HG03060 (cell line): ENCODE data around the gene JAG1.

Source experiments
- ATAC-seq: cut with Tn5 transposase; IDR thresholded peaks from one replicate; pipeline ENCODE4 v1.9.1; 2021; ENCODE audit warnings: low read depth, moderate number of reproducible peaks; ENCODE audit not compliant: unreplicated experiment

The JAG1 gene

DNA sequence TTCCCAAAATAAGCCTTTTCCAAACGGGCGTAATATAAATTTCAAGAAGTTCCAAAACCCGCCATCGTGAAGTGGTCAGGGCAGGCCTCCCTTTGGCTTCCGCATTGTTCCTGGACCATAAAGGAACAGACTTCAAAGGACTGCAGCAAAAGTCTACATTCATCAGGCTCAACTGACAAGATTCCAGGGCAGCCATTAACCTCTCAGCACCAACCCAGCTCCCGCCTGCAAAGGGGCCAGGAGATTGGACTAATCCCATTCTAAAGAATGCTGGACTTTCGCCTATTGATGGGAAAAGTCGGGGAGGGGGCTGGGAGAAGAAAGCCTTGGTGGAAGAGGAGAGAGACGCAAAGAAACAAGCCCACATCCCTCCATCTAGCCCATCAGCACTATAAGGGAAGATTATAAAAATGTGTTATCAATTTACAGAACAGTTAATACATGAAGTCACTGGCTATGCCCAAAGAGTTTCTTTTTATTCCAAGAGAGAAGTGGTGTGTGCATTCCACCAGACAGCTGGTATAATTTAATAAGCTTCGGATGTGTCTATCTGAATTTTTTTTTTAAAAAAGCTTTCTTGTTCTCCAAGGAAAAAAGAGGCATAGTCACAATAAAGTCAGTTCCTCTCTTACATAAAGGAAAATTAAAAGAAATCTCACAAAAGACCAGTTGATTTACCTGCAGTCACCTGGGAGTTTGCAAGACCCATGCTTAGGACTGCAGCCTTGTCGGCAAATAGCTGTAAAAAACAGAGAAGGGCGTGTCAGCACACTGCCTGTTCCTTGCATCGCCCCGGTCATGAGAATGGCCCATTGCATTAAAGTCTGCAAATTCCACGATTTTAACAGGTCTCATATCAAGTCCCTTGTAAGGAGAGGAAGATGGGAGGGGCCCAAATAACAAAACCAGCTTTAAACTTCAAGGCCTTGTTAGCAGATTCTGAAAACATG is 17.8 kb downstream of the JAG1 start:
- no peak for ATAC-seq

DNA sequence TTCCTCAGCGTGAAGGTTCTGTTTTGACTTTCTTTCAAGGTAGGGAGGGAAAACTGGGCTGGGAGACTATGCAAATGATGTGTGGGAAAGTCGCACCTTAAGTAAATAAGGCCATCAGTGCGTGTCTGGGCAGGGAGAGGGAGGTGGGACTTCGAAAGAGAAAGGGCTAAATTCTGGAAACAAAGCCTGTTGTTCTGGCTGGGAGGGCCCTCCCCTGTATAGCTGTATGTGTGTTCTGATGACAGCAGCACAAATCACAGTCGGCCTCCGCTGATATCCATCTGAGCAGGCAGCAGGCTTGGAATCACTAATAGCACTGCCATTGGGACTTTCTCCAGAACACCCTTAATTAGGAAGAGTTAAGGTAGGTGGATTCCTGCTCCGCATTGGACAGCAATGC is 19.2 kb downstream of the JAG1 start:
- peak; percentile 74 for ATAC-seq

GRCh38 chr20:10654250-10654610 is 19.6 kb downstream of the JAG1 start:
- no peak for ATAC-seq

DNA sequence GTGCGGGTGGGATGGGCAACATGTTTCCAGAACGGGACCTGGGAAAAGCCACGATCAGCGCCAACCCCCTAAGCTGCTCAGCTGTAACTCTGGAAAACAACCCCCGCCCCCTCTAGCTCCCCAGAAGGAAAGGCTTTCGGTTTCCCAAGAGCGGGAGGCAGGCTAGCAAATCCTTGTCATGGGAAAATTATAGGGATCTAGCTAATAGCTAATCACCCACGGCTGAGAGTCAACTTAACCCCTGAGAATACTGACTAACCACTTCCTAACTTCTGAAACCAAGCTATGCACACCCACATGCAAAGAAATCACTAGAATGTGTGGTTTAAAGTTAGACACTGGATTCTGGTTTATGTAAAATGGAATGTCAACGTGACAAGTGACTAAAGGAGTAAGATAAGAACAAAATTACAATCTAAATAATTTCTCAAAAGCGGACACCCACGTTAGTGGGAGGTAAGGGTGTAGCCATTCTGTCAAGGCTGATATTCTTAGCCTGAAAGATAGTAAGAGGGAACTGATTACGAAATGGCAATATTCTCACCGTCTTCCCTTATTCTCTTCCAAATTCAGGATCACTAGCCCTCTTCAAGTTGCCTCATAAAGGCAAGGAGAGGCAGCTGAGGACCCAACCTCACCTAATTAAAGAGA is 20.1 kb downstream of the JAG1 start:
- ATAC-seq: no peak

- ATAC-seq: no peak
These were observed 21.0 kb downstream of the JAG1 start for GRCh38 chr20:10652660-10653261.

GRCh38 chr20:10652185-10652584 is 21.6 kb downstream of the JAG1 start:
- ATAC-seq: no peak

GRCh38 chr20:10651227-10651990 is 22.4 kb downstream of the JAG1 start:
- ATAC-seq: no peak

GRCh38 chr20:10649797-10650160 is 24.0 kb downstream of the JAG1 start:
- no peak for ATAC-seq

DNA sequence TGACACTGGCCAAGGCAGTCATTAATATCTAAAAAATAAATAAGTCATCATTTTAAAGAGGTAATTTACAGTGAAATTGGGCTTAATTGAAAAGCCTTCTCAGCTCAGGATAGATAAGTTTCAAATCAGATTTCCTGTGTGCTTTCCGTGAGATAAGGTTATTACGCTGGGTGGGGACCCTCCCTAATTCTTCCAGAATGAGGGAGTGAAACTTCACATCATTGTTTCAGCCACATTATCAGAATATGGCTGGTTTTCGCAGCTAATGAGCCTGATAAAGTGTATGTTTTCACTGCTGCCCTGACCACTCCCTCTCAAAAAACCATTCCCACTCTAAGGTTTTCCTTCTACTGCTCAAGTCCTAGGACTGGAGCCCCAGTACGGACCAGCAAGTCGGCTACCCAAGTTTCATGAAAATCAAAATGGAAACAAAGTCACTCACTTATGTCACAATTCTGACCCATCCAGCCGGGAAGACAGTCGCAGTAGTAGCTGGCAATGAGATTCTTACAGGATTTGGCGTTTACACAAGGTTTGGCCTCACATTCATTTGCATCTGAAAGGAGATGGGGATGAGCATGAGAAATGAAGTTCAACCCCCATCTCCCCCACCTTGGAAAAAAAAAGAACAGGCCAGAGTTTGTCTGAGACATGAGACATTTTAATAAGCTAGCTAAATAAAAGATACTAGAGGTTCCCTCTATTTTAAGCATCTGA is 24.6 kb downstream of the JAG1 start:
- no peak for ATAC-seq

- ATAC-seq: no peak
These were observed 25.1 kb downstream of the JAG1 start for GRCh38 chr20:10648651-10649050.

DNA sequence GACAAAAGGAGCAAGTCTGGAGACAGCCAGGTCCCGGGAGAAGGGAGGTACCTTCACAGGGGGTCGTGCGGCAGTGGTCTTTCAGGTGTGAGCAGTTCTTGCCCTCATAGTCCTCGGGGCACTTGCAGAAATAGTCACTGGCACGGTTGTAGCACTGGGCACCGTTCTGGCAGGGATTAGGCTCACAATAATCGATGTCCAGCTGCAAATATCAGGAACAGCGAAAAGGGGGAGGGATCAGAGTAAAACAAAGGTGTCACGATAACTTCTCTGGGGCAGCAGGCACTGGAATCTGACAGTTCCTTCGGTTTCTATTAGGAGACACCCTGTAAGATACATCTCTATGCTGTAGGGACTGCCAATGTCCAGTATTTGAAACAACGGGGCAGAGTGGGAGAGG is 25.9 kb downstream of the JAG1 start:
- ATAC-seq: no peak

DNA sequence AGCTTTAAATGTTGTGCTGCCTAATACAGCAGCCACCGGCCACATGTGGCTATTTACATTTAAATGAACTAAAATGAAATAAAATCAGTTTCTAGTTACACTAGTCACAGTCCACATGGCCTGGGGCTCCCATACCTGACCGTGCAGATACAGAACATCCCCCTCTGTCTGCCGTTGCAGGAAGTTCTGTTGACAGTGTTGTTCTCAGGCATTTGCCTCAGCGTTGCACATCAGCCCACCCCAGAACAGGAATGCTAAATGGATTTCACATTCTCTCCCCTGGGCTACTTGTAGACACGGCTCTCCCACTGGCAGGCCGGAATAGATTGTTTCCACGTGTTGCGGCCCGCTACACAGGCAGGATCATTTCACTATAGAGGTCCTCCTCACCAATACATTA is 26.3 kb downstream of the JAG1 start:
- ATAC-seq: no peak

- ATAC-seq: no peak
These were observed 26.8 kb downstream of the JAG1 start for GRCh38 chr20:10646886-10647420.

- ATAC-seq: no peak
These were observed 27.8 kb downstream of the JAG1 start for GRCh38 chr20:10646006-10646405.

DNA sequence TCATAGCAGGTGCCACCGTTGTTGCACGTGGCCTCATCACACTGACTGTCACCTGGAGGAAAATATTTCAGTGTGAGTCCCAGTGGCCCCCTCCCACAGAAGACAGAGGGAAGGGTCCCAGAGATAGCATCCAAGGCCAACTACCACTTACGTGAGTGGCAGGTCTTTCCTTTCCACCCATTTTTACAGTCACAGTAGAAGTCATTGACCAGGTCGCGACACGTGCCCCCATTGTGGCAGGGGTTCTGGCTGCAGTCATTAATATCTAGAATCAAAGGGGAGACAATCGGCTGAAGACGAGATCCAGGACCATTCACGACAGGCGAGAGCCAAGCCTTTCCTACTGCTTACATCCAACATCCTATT is 28.6 kb downstream of the JAG1 start:
- ATAC-seq: no peak

GRCh38 chr20:10644458-10645204 is 29.2 kb downstream of the JAG1 start:
- ATAC-seq: no peak

GRCh38 chr20:10643560-10643873 is 30.3 kb downstream of the JAG1 start:
- no peak for ATAC-seq

DNA sequence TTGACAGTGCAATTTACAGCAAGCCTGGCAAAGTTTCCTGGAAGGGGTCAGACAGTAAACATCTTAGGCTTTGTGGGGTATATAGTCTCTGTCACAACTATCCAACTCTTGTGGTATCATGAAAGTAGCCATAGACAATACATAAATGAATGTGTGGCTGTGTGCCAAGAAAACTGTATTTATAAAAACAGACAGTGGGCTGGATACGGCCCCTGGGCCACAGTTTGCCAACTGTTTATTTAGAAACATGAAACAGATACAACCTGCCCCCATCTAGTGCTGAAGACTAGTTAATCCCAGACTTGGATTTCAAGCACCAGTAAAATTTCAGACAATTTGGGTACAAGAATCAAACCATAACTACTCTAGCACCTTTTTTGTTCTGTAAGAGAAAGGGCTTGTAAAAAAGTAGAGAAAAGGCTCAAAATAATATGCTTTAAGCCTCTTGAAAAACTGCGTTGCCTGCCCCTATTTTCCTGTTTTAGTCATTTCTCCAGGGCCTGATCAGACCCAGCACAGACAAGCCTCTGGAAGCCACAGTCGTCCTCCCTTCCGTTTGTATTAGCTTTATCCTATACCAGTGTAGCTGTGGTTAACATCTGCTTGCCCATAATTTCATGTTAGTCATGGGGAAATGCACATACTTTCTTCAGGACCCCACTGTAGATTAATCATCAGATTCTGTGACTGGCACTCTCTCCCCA is 30.8 kb downstream of the JAG1 start:
- ATAC-seq: no peak

GRCh38 chr20:10641893-10642292 is 31.9 kb downstream of the JAG1 start:
- ATAC-seq: no peak
